Hippocampal formation (tissue), 2 donors: Measurements from ENCODE around the gene MAP2K7.
"Not testable (repeated sequence)": the region's sequence is repeated elsewhere in the genome, so short reads cannot be mapped to it uniquely, and the experiment has no call there.

Experiments used
- DNase-seq, 2 donors: peaks; one replicate each; lab custom pipeline; 2025; lab: John Stamatoyannopoulos, UW

The MAP2K7 gene

DNA sequence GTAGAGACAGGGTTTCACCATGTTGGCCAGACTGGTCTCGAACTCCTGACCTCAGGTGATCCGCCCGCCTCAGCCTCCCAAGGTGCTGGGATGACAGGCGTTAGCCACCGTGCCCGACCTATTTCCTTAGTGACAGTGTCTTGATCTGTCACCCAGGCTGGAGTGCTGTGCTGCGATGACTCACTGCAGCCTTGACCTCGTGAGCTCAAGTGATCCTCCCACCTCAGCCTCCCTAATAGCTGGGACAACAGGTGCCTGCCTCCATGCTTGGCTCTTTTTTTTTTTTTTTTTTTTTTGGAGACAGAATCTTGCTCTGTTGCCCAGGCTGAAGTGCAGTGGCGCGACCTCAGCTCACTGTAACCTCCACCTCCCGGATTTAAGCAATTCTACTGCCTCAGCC lies 26.4 kb downstream of the MAP2K7 start:
- DNase-seq = not testable (repeated sequence)

DNA sequence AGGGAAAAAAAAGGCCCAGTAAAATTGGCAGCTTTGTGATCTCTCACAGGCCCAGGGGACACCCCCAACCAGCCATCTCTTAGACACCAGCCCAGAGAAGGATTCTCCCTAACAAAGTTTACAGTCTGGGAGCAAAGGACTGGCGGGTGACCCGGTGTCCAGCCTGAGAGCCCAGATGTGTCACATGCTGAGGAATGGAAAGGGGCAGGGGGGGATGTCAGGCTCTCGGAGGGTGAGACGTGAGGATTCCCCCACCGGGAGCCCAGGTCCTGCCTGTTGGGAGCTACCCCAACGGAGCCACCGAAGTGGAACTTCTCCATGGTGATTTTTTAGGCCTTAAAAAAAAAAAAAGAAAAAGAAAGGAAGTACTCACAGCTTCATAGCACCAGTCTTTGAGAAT lies 27.1 kb downstream of the MAP2K7 start:
- DNase-seq = no peak

DNA sequence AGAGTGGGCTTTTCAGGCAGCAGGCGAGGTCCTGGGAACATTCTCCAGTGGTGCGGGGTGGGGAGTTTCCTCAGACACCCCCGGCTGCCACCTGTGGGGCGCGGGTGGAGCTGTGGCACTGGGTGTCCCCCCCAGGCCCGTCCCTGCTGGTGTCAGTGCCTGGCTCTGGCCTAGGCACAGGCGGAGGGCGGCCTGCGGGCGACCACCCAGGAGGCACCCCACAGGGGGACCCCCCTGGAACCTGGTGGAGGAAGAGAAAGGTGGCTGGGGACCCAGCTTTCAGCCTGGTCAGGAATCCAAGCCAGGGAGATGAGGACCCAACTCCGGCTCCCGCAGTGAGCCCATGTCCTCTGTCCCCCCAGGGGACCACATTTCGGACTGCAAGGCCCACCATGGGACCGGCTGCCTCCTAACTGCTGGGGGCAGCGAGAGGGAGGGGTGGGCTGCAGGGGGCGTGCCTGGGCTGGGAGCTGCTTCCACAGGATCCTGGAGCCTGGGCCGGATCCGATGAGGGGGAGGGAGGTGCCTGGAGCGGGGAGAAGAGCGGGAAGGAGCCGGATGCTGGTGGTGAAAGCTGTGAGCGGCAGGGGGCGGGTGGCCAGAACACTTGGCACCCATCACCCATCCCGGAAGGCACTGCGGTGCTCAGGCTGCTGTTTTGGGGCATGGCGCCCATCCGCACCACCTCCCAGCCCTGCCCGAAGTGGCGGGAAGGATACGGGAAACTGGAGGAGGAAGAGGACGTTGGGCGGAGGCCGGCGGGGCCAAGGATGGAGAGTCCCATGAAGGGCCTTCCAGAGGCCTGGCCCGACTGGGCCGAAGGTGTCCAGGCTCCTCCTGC lies 27.8 kb downstream of the MAP2K7 start:
- DNase-seq = peak in 1 of 2 donors; percentile 35

DNA sequence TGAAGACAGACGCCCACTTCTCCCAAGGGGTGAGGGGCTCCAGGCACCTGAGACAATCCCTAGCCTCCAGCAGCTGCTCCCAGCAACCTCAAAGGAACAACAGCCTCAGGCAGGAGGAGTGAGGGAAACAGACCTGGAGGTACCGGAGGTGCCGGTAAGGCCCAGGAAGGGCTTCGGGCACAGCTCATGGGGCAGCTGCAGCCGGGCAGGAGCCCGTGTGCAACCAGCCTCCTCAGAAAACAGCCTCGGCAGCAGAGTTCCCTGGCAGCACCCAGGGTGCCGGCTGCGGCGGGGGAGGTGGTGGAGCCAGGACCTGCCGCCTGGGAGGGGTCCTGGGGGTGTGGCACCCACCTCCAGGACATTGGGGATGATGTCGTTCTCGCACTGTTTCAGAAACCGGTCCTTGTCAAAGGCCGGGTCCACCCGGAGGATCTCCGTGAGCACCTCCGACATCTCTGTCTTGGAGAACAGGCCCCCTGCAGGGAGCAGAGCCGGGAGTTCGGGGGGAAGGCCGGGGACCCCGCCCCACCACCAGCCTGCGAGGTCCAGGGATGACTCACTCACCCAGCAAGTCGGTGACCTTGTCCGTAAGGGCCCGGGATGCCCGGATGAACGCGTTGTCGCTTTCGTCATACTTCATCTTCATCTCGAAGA lies 28.7 kb downstream of the MAP2K7 start:
- DNase-seq = no peak

DNA sequence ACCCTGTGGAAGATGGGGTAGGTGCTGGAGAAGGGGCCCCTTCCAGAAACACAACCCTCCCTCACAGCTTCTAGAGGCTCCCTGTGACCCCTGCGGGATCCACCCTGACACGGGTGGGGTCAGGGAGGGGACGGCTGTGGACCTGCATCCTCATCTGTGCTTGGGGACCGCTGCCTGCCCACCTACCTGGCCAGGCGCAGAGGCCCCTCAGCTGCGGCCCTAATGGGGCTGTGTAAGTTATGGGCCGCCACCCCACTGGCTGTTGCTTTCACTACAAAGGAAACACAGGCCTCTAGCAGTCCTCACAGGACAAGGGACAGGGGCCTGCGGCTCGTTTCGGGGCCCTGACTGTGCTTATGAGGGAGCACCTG lies 29.2 kb downstream of the MAP2K7 start:
- no peak for DNase-seq

DNA sequence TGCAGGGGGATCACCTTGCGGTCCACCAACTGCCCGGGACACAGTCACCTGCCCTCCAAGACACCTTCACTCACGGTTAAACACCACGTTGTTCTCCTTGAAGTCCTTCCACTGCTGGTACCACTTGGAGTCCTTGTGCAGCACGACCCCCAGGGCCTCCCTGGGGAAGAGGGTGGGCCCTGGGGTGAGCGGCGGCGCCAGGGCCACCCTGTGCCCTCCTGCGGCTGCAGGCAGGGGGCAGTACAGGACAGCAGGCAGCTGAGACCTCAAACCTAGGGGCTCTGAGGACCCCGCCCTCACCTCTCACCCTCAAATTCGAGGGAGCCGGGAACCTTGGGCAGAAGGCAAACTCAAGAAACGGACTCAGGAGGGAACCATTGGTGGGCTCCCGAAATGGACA lies 29.7 kb downstream of the MAP2K7 start:
- no peak for DNase-seq

DNA sequence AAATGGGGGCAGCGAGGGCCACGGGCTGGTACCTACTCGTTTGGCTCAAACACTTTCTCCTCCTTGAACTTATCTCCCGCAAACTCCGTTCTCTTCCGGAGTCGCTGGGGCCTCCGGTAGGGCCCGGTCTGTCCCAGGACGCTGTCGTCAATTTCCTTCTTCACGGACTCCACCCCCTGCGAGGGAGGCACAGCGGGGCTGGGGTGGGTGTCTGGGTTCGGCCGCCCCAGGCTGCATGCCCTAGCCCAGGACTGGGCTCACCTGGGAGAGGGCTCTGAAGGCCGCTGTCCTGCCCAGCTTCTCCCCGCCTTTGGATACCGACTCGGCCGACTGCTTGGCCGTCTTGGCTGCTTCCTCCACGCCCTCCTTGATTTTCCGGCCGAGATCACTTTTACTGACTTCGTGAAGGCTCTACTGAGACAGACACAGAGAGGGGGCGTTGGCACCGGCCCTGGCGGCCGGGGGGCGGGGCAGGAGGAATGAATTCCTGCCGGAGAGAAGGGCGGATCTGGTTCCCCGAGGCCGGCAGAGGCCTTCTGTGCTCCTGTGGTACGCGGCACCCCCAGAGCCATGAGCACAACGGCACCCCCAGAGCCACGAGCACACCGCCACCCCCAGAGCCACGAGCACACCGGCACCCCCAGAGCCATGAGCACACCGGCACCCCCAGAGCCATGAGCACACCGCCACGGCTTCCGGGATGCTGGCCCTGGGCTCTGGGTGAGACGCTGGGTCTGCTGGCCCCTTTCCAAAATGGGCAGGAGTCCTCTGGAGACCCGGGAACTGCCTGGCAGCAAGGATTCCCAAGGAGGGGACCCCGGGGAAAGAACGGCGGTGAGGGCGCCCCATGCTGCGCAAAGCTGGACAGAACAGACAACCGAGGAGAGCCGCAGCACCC lies 30.4 kb downstream of the MAP2K7 start:
- no peak for DNase-seq

DNA sequence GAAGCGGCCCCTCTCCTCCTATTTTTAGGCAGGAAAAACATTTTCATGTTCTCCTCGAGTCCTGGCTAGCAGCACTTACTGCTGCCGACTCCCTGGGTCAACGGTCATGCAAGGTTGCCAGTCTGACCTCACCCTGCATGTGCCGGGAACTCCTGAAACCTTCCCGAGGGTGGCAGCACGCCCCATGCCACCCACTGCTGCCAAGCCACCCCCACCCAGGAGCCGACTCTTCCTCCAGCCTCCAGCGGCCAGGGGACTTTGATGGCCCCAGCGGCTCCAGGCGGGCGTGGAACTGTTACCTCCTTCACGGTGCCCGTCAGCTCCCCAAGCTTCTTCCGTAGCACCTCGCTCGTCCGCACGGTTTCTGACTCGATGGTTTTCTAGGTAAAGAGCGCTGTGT lies 31.1 kb downstream of the MAP2K7 start:
- no peak for DNase-seq

DNA sequence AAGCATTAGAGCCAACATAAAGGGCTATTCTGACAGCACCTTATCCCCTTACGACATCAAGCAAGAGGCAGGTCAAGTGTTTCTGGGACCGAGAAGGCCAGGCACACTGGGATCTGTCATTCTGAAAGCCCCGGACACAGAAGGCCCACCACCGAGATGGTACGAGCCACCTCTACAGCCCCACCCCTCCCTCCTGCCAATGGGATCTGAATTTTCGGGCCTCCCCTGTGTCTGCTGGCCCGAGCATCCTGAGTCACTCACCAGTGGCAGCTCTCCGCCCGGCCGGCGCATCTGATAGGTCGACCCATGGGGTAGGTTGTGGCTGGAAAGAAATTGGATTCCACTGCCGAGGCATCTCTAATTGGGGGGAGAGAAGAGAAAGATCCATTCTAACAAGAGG lies 37.2 kb downstream of the MAP2K7 start:
- no peak for DNase-seq

DNA sequence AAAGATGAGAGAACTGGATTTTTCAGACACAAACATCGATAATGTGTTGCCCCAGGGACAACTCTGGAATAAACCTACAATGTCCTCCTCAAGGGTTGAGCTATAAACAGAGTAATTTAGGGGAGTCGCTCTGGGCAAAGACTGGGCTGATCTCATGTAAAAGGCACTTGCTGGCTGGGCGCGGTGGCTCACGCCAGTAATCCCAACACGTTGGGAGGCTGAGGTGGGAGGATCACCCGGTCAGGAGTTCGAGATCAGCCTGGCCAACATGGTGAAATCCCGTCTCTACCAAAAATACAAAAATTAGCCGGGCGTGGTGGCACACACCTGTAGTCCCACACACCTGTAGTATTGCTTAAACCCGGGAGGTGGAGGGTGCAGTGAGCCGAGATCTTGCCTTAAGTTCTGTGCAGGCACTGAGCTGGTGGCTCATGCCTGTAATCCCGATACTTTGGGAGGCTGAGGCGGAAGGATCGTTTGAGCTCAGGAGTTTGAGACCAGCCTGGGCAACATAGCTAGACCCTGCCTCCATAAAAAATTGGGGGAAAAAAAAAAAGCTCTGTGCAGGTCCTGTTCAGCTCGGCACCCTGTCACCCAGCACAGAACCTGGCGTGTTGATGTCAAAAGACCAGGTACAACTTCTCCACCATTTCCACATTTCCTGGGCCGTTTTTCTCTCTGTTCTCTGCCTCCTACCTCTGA lies 38.4 kb downstream of the MAP2K7 start:
- no peak for DNase-seq

DNA sequence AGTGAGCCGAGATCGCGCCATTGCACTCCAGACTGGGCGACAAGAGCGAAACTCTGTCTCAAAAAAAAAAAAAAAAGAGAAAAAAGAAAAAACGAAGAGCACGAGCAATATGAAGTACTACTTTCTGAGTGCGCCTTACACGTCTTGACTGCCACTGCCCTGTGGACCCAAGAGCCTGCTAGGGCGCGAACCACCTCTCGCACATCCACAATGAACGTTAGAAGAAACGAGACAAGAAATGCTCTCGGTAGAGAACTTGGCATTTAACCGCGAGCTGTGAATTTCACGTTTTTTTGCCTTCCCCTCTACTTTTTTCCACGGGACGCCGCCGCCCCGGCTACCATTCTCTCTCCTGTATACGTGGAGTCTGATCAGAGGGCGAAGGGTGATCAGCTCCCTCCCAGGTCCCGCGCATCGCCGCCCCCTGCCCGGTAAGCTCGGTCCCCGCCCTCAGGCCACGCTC lies 39.3 kb downstream of the MAP2K7 start:
- DNase-seq = no peak

DNA sequence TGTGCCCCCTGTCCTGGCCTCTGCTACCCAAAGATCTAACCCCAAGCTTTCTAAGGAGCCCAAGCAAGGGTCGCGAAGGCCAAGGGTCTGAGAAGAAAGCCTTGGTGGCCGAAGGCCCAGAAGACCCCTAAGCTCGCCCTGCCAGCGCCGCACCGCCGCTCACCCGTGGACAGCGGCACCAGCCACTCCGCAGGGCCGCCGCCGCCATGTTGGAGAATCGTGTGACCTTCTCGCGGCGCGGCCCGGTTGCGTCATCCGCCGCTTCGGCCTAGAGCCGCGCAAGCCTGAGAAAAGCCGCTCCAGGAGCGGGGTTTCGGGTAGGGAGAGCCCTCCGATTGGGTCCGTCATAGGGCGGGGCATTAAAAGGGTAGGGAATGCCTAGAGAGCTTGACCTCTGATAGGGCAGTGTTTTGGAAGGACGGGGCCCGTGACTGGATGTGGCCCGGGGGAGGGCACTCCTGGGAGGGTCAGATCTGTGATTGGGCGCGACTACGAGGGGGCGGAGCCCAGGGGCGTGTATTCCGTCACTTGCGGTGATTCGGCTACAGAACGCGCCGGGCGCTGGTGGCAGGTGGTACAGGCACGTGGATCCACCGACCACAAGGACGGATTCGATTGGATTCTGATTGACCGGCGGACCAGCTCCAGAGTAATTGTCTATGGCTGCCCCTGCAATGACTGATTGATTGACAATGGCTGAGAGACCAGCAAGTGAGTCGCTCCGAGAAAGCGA lies 39.9 kb downstream of the MAP2K7 start, which contains the start of gene TIMM44:
Gene TIMM44, minus strand, starts transcription at position 223 of the 733 bp plus-strand sequence. Its CDS starts 15 bp downstream, at position 208.
- DNase-seq = peak; percentile 99

DNA sequence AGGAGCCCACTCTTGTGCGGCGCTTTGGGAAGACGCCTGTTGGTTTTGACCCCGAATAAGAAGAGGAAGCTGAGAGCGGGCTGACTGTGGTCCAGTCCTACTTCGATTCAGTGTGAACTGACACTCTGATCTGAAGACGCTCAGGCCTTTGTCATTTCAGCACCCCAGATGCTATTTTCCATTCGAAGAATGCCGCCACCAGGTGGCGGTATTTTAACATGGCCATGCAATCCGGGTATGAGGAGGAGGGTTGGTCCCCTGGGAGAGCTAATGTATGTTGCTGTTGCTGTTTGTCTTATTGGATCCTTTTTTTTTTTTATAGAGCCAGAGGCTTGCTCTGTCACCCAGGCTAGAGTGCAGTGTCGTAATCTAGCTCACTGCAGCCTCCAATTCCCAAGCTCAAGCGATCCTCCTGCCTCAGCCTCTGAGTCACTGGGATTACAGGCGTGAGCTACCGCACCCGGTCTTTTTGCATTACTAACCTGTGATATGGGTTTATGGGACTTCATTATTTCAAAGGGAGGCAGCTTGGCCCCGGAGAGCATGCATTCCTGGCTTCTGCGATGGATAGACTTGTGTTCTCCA lies 40.6 kb downstream of the MAP2K7 start:
- DNase-seq = peak; percentile 71 to 77

DNA sequence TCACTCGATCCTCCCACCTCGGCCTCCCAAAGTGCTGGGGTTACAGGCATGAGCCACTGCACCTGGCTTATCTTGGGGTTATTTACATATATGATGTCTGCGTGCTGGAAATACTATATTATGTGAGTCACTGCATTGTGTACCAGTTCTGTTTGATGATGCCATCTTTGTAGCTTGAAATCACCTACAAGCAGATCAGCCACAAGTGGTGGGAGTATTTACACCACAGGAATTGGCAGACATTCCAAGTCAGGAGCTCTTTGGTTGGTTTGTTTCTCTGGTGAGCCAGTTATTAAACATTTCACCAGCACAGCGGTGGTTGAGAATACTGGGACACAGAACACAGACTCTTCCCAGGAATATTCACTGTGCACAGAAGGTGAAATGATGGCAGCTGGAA lies 44.3 kb downstream of the MAP2K7 start:
- no peak for DNase-seq

DNA sequence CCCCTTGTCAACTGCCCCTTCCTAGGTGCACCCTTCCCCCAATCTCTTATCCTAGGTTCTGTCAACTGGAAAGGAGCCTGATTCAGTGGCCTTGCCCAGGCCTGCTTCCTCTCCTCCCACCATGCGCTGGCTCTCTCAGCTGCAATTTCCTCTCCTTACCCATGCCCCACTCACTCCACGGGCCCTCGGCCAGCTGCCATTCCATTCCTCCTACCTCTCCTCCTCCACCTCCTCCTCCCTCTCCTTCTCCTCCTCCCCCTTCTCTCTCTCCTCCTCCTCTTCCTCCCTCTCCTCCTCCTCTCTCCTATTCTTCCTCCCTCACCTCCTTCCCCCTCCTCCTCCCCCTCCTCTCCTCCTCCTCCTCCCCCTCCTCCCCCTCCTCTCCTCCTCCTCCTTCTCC lies 49.4 kb downstream of the MAP2K7 start:
- no peak for DNase-seq

DNA sequence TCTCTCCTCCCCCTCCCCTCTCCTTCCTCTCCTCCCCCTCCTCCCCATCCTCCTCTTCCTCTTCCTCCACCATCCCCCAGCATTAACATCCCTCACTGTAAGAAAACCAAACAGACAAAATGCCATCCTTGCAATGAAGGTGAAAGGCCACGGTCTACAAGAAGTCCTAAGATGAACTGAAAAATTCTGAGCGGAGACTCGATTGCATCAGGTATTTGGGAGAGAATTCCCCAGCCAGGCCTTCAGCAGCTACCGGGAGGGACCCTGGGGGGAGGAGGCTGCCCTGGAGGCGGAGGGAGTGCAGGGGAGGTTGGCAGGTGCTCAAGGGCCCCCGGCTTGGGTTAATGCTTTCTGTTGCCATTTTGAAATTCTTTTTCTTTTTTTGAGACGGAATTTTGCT lies 49.9 kb downstream of the MAP2K7 start:
- DNase-seq = no peak

DNA sequence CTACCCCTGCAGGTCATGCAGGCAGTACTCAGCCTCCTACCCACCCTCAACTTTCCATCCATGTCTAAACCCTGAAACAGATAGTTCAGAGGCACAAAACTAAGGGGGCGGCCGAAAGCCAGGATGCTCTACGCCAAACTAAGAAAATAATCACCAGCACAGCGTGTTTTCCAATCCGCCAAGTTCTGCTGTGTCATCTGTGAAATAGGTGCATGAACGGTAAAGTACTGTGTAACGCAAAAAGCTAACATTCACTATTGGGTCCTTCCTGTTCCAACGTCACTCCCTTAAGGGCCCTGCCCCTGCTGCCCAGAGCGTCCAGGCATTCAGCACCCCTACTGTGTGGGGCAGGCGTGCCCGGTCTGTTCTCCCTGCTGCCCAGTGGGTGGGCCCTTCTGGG lies 52.0 kb downstream of the MAP2K7 start:
- DNase-seq = no peak

DNA sequence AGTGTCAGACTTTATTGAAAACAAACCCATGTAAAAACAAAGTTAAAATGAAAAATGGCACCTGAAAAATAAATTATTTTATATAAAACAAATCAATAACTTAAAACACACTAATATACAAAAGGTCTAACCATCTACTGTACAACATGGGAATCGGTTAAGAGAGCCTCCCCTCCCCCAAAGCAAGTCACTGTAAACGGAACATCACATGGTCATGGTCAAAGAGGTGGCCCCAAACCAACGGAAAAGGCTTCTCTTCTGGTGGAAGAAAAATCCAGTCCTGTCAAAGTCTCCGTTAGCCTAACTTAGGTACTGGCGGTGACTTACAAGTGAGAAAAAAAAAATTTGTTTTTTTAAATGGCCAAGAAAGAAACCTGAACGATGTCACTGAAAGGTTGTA lies 55.5 kb downstream of the MAP2K7 start:
- DNase-seq = no peak

DNA sequence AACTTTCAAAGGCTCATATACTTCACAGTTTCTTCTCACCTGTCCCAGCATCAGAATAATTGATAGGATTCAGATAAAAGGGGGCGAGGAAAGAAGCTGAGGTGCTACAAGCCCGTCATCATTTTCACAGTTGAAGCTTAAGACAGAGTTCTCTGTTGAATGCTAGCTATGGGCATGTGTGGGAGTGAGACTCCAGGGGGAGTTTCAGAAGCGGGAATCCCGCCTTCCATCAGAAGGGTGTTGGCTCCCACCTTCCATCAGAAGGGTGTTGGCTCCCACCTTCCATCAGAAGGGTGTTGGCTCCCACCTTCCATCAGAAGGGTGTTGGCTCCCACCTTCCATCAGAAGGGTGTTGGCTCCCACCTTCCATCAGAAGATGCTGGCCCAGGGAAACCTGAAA lies 57.4 kb downstream of the MAP2K7 start:
- DNase-seq = not testable (repeated sequence)

DNA sequence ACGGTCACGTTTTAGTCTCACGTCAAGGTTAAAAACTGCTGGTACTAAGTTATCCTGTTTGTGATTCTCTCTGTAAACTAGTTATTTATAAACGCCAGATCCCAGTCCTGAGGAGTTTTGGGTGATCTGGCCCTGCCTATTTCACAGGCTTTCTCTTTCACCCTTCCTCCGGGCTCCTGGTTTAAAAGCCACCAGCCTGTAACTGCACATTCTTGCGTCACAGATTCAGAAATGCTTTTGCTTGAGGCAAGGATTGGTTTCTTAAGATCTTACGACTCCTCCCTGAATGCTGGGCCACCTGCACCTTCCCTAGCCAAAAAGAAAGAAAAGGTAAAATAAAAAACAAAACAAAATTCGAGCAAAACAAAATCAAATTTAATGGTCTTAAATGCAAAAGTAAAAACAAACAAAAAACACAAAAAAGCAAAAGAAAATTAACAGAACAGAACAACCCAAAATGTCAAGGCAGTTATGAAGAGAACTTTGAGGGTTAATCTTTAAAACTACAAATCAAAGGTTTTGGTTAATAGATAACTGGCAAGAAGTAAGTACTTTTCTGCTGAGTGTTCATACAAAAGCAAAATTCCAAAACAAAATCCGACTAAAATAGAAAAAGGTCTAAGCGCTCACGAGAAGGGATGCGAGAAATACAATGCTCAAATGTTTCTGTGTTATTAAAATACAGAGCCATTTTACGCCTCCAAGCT lies 58.4 kb downstream of the MAP2K7 start:
- DNase-seq = no peak
